ENCODE data around the gene MTTP. TPM values are rescaled to one million over a fixed set of nuclear protein-coding genes. Genes with fewer than 3 reads are reported as not detected.

The MTTP gene
- total RNA-seq, 1 experiment from 2014 or later: 0.20 TPM

GRCh38 chr4:99587803-99588202, 13.2 kb downstream of the MTTP start:
- CTCF ChIA-PET: no interaction called here
- no peak for ATAC-seq

GRCh38 chr4:99591757-99592156, 17.1 kb downstream of the MTTP start:
- CTCF ChIA-PET: no interaction called here

More at GRCh38 chr4:99587803-99588202, 13.2 kb downstream of the MTTP start:
- Histone ChIP-seq H3K27me3 (ENCODE audit: insufficient read depth, low read length) (no peaks in the 10 kb centered on the region), H4K20me1 (ENCODE audit: insufficient read depth) (no peaks in the 10 kb centered on the region), H3K4me3 (replicated peaks in 1 of 2; ENCODE audit: low read depth in 1 of 2, low read length in 2 of 2) (no peak overlapping the region), H3K4me2 (ENCODE audit: low read length) (no peak overlapping the region), H3K9me2 (ENCODE audit: insufficient read depth) (no peaks in the 10 kb centered on the region), H3K4me1 (ENCODE audit: control insufficient read depth in 1 of 2, insufficient read depth in 2 of 2, low read length in 2 of 2) (no peaks in the 10 kb centered on the region), H3K36me3 (ENCODE audit: control insufficient read depth in 1 of 2, insufficient read depth in 2 of 2, low read length in 2 of 2) (no peaks in the 10 kb centered on the region), H3K27ac (ENCODE audit: low read depth, low read length) (no peak overlapping the region), H2AFZ (ENCODE audit: low read depth, low read length, poor library complexity, severe bottlenecking) (no peak overlapping the region), H3K79me2 (ENCODE audit: insufficient read depth, low read length) (no peaks in the 10 kb centered on the region), H3K9ac (ENCODE audit: low read length) (no peak overlapping the region), H3K9me3 (ENCODE audit: control insufficient read depth in 1 of 2, insufficient read depth in 1 of 2, low read depth in 1 of 2, low read length in 2 of 2) (no peaks in the 10 kb centered on the region)
- BruUV-seq (replicated peaks): no TSS peak
- DNase-seq (ENCODE audit: low read depth, low spot score): no peak
- intact Hi-C loops (cut with micrococcal nuclease): no loop called here
- POLR2A ChIA-PET: no interaction called here
- no peak for TF ChIP-seq RAD21 (IDR thresholded peaks at IDR 0.05; ENCODE audit: low read depth)
- TF ChIP-seq MAX (IDR thresholded peaks at IDR 0.05): no peak
- RAD21 ChIA-PET (ENCODE audit: low non-redundant PET in 1 of 2, low total read pairs in 2 of 2, uncharacterized antibody in 2 of 2, unreplicated experiment in 2 of 2): no interaction called here

More at GRCh38 chr4:99591757-99592156, 17.1 kb downstream of the MTTP start:
- Histone ChIP-seq H3K4me3 (replicated peaks in 1 of 2; ENCODE audit: low read depth in 1 of 2, low read length in 2 of 2) (no peak overlapping the region), H3K4me2 (ENCODE audit: low read length) (no peak overlapping the region), H3K4me1 (ENCODE audit: control insufficient read depth in 1 of 2, insufficient read depth in 2 of 2, low read length in 2 of 2) (no peaks in the 10 kb centered on the region), H3K9me2 (ENCODE audit: insufficient read depth) (no peaks in the 10 kb centered on the region), H2AFZ (ENCODE audit: low read depth, low read length, poor library complexity, severe bottlenecking) (no peak overlapping the region), H3K79me2 (ENCODE audit: insufficient read depth, low read length) (no peaks in the 10 kb centered on the region), H3K27me3 (ENCODE audit: insufficient read depth, low read length) (no peaks in the 10 kb centered on the region), H3K9ac (ENCODE audit: low read length) (no peak overlapping the region), H3K27ac (ENCODE audit: low read depth, low read length) (no peak overlapping the region), H4K20me1 (ENCODE audit: insufficient read depth) (no peaks in the 10 kb centered on the region), H3K9me3 (ENCODE audit: control insufficient read depth in 1 of 2, insufficient read depth in 1 of 2, low read depth in 1 of 2, low read length in 2 of 2) (no peaks in the 10 kb centered on the region), H3K36me3 (ENCODE audit: control insufficient read depth in 1 of 2, insufficient read depth in 2 of 2, low read length in 2 of 2) (no peaks in the 10 kb centered on the region)
- intact Hi-C loops (cut with micrococcal nuclease): no loop called here
- ChIA-PET POLR2A (no interaction called here), RAD21 (ENCODE audit: low non-redundant PET in 1 of 2, low total read pairs in 2 of 2, uncharacterized antibody in 2 of 2, unreplicated experiment in 2 of 2) (no interaction called here)
- ATAC-seq (no peak), DNase-seq (ENCODE audit: low read depth, low spot score) (no peak)
- TF ChIP-seq TCF7L2 (IDR thresholded peaks at IDR 0.05; ENCODE audit: borderline replicate concordance, extremely low read depth, insufficient read depth, insufficient read length) (no peak), REST (IDR thresholded peaks at IDR 0.05; ENCODE audit: low read depth) (no peak)
- BruUV-seq (replicated peaks): no TSS peak

Data from HCT116 (cell line).